NOMO-1 treated with DMSO at 0.1 percent for 48 hours (cell line): ENCODE measurements around the gene FIGNL2.
"Not testable (repeated sequence)": the region's sequence is repeated elsewhere in the genome, so short reads cannot be mapped to it uniquely, and the experiment has no call there.

Experiments used
- DNase-seq: peaks from one replicate; lab custom pipeline; 2025; ENCODE audit not compliant: unreplicated experiment; lab: John Stamatoyannopoulos, UW

FIGNL2 gene, protein sequence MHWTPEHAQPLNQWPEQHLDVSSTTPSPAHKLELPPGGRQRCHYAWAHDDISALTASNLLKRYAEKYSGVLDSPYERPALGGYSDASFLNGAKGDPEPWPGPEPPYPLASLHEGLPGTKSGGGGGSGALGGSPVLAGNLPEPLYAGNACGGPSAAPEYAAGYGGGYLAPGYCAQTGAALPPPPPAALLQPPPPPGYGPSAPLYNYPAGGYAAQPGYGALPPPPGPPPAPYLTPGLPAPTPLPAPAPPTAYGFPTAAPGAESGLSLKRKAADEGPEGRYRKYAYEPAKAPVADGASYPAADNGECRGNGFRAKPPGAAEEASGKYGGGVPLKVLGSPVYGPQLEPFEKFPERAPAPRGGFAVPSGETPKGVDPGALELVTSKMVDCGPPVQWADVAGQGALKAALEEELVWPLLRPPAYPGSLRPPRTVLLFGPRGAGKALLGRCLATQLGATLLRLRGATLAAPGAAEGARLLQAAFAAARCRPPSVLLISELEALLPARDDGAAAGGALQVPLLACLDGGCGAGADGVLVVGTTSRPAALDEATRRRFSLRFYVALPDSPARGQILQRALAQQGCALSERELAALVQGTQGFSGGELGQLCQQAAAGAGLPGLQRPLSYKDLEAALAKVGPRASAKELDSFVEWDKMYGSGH

DNA sequence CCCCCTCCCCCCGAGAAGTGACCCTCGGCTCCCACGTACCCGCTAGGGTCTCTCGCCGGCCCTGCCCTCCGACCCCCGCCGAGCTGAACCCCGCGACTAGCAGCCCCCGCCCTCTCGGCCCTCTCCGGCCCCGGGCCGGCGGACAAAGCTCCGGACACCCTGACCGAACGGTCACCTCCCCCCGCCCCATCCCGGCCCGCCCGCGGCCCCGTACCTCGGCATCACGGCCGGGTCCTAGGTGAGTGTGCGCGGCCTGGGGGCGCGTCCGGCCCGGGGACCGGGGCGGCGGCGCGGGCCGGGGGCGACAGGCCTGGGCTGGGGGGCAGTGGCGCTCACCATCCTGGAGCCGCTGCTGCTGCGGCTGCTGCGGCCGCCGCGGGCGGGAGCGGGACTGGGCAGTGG, at the start of gene FIGNL2:
Gene FIGNL2, minus strand, starts transcription at position 393 of the 402 bp plus-strand sequence. CDS start 26,305 bp downstream, outside the sequence.
- DNase-seq, result no peak

DNA sequence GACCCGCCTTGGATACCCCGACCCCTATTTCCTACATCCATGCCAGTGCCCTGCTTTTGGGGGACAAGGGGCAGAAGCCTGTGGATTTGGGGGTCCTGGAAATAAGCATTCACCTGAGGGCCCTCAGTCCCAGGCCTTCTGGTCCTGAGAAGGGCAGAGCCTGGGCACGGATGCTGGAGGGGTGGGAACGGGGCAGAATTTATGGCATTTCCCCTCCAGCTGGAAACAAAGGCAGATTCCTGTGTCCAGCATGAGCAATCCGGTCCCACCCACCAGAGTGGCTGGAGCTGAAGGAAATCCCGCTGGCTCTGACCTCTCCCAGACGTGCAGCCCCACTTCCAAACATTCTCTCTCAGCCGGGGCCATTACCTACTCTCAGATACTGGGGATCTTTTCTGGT, 48.7 kb upstream of the FIGNL2 start:
- no peak for DNase-seq

GRCh38 chr12:51896236-51896635, 47.7 kb upstream of the FIGNL2 start:
- no peak for DNase-seq

DNA sequence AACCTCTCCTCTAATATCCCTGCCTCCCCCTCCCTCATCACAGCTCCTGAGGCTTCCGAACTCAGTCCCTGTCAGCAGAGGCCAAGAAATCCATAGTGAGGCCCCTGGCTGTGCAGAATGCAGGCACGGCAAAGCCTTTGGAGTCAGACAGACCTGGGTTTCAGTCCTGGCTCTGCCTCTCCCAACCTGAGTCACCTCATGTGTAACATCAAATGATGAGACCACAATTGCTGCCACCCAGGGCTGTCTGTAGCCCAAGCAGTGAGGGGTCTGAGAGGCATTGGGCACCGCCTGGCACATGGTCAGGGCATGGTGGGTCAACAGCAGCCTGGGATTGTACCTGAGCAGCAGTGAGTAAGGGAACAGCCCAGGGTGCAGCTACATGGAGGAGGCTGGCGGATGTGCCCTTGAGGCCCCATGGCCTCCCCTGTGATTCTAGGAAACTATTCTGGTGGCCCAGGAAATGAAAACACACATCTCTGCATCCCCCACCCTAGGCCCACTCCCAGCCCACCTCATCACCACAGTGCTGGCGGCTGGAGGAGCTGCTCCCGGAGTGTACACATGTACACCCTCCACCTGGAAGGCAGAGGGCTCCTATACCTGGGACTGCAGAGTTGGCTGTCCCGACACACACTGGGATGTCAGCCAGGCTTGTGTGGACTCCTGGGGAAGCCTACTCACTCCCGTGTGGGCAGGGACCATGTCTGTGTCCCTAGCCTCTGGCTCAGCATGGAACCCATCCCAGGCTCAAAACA, 47.0 kb upstream of the FIGNL2 start:
- no peak for DNase-seq

DNA sequence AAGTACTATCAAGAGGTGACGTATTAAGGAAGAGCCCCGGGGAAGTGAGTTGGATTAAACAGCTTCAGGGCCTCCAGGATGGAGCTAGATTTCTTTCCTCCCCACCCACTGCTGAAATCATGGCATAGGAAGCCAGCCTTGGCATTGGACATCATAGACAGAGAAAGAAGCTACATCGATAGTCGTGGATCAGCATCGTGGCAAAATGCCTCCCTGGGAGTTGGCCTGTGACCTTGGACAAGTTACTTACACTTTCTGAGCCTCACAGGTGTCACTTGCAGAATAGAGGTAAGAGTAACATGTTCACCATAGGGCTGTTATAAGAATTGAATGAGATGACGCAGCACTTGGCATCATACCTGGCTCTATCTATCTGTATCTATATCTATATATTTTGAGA, 45.3 kb upstream of the FIGNL2 start:
- DNase-seq, result no peak

DNA sequence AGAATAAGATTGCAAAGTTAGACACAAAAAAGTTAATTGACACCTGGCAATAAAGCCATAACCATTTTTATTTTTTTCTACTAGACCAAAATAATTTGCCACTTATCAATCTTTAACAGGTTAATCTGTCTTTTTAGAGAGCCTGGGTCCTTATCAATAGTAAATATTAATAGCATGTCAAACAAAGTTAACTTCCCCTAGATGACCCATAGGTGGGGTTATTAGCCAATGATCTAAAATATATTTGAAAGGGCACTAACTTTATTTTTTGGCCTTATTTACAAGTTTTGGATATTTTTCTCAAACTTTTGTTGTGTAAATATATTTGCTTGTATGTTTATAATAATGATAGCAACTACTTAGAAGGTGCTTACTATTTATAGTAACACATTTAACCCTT, 43.3 kb upstream of the FIGNL2 start:
- no peak for DNase-seq

DNA sequence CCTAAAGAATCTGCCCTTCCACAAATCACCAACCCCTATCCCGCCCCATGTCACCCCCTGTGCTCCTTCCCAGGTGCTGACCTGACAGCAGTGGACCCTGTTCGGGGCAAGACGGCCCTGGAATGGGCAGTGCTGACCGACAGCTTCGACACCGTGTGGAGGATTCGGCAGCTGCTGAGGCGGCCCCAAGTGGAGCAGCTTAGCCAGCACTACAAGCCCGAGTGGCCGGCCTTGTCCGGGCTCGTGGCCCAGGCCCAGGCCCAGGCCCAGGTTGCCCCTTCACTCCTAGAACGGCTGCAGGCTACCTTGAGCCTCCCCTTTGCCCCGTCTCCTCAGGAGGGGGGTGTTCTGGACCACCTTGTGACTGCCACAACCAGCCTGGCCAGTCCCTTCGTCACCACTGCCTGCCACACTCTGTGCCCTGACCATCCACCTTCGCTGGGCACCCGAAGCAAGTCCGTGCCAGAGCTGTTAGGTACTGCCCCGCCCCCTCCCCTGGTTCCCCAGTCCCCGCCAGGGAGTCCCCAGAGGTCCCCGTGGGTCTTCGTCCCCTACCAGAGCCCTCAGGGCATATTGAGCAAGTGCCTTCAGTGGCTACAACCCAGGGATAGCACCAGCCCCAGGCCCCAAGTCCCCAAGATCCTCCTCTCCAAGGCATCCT, 42.1 kb upstream of the FIGNL2 start:
- DNase-seq, result no peak

GRCh38 chr12:51890133-51890464, 41.6 kb upstream of the FIGNL2 start:
- no peak for DNase-seq

DNA sequence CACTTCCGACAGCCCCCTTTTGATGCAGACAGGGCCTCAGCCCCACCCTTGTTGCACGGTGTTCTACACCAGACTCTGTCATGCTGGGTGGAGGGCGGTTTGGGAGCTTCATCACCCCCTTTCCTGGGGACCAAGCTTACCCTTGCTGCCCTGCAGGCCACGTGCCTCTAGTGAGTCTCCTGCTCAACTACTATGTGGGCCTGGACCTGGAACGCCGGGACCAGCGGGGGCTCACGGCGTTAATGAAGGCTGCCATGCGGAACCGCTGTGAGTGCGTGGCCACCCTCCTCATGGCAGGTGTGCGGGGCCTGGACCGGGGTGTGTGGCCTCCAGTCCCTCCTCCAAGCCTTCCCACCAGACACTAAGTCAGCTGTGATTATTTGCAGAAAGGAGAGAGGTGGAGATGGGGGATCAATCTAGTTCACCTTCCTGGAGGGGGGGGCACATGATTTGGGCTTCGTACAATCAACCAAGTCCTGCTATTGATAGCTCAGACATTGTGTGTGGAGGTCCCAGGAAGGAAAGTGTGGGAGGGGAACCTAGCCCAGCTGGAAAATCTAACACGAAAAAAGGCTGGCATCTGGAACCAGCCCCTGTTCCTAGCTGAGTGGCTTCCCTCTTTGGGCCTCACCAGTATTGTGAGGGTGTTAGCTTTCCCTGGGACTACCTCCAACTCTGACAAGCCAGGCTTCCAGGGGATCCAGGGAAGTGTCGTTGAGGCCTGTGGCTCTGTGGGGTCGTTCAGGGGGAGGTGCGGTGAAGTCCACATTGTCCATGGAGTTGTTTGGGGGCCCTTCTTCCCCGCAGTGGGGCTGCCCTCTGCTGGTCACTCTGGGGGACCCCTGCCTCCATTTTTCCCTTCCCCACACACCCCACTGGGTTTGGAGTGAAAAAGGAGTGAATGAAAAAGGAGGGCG, 41.0 kb upstream of the FIGNL2 start:
- DNase-seq, result no peak

- no peak for DNase-seq
These were observed 40.0 kb upstream of the FIGNL2 start for GRCh38 chr12:51888316-51889215.

DNA sequence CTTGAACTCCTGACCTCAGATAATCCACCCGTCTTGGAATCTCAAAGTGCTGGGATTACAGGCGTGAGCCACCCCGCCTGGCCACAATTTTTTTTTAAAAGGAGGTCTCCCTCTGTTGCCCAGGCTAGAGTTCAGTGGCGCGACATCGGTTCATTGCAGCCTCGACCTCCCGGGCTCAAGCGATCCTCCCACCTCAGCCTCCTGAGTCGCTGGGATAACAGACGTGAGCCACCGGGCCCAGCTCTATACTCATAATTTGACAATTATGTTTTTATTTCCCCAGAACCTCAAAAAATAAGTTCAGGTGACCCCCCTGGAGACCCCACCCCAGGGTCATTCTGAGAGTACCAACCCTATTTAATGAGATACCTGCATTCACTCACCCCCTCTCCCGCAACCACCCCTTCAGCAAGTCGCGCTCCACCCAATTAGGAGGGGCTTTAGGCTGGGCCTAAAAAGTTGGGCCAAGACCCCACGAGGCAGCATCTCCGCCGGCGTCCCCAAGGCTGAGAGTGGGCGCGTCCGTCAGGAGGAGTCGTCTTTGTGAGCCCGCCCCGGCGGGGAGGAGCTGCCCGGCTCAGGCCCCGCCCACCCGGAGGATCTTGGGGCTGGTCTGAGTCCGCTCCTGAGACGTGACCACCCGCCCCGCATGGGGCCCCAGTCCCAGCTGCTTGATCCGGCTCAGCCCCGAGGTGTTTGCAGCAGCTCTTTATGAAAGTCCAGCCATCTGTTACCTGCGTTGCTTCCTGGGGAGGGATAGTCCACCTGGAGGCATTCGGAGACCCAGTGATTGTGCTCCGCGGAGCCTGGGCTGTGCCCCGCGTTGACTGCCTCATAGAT, 39.2 kb upstream of the FIGNL2 start, which contains the start of gene ANKRD33:
Gene ANKRD33, plus strand, starts transcription at position 628 of the 840 bp plus-strand sequence. Its CDS starts 84 bp downstream, at position 712.
- DNase-seq, result no peak

DNA sequence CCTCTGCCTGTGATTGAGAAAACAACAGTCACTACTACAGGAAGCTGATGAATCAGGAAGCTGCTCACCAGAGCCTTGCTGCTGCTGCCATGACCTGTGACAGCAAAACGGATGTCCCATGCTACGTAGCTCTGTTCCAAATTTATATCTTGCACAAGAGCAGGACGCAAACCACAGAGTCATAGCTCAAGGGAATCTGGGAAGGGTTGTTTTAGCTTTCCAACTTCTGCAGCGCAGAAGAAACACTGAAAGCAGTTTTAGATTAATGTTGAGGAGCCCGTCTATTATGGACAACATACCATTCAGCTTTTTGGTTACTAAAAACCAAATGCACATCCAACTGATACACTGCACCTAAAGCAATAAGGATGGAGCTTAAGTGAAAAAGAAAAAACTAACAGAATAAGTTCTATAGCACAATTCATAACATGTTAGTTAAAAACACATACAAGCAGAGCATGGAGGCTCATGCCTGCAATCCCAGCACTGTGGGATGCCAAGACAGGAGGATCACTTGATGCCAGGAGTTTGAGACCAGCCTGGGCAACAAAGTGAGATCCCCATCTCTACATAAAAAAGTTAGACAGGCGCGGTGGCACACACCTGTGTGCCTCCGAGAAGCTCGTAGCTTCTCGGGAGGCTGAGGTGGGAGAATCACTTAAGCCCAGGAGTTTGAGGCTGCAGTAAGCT, 37.6 kb upstream of the FIGNL2 start:
- DNase-seq, result peak; percentile 94

- DNase-seq, result not testable (repeated sequence)
These were observed 36.9 kb upstream of the FIGNL2 start for GRCh38 chr12:51885294-51886020.

DNA sequence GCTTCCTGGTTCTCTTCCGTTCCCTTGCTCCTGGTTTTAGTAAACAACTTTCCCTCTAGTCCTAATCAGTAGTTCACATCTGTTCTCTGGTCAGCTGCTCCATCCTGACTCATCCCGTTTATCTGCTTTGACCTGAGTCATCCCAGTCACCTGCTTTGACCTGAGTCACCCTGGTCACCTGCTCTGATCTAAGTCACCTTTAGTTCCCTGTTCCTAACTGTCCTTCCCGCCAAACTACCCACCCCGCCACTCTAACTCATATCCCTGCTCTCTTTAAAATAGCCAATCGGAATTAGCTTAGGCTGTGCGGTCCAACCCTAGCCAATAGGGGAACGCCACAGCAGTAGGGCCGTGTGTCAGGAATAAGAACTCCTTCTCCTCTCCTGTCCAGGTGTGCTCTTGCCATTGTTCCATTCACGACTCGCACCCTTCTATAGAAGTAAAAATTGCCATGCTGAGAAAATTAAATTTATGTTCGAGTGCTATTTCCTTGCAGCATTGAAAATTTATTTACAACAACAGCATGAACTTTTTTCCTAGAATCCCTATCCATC, 36.2 kb upstream of the FIGNL2 start:
- DNase-seq, result no peak

- DNase-seq, result no peak
These were observed 35.6 kb upstream of the FIGNL2 start for GRCh38 chr12:51883998-51884675.

- no peak for DNase-seq
These were observed 34.8 kb upstream of the FIGNL2 start for GRCh38 chr12:51883295-51883694.
